OCI-LY3 (cell line): Measurements from ENCODE around the gene DOCK4.

Source experiments
- H2AFZ ChIP-seq: fragments of 200-600, 300-600 bp; shearing (Covaris generic); 2 replicates; pipeline ENCODE4 v1.6.0; 2014; ENCODE audit warnings: antibody characterized with exemption, low read depth, low read length
- H3K27ac ChIP-seq: fragments of 200-600, 300-600 bp; sonication (generic); 2 replicates; pipeline ENCODE4 v1.5.1; 2014; ENCODE audit warnings: mild to moderate bottlenecking, low read length, moderate library complexity, mixed read lengths
- H3K27me3 ChIP-seq: fragments of 200-600, 300-600 bp; sonication (generic); 2 replicates; pipeline ENCODE4 v1.6.1; 2014; ENCODE audit warnings: low read depth, low read length, mixed read lengths
- H3K36me3 ChIP-seq: fragments of 200-600, 300-600 bp; sonication (generic); replicated peaks from 2 replicates; pipeline ENCODE3; 2014; ENCODE audit warnings: low read depth, low read length, mixed read lengths
- H3K4me1 ChIP-seq: fragments of 300-600, 200-600 bp; sonication (generic); 2 replicates; pipeline ENCODE4 v1.6.1; 2014; ENCODE audit warnings: low read length, mixed read lengths
- H3K4me2 ChIP-seq: fragments of 200-600, 300-600 bp; sonication (generic); 2 replicates; pipeline ENCODE4 v1.6.1; 2014; ENCODE audit warnings: low read length, mixed read lengths
- H3K4me3 ChIP-seq: fragments of 300-600, 200-600 bp; sonication (generic); 2 replicates; pipeline ENCODE4 v1.5.1; 2014; ENCODE audit warnings: antibody characterized with exemption, mild to moderate bottlenecking, low read length, moderate library complexity
- H3K79me2 ChIP-seq: fragments of 300-600, 200-600 bp; shearing (Covaris generic); 2 replicates; pipeline ENCODE4 v1.6.1; 2014; ENCODE audit warnings: mild to moderate bottlenecking, low read length, mixed read lengths
- H3K9ac ChIP-seq: fragments of 300-600, 200-600 bp; shearing (Covaris generic); 2 replicates; pipeline ENCODE4 v1.6.0; 2014; ENCODE audit warnings: mild to moderate bottlenecking, low read length, moderate library complexity
- H3K9me3 ChIP-seq: fragments of 200-600, 300-600 bp; shearing (Covaris generic); 2 replicates; pipeline ENCODE4 v1.6.1; 2014; ENCODE audit warnings: low read length, mixed read lengths; ENCODE audit not compliant: insufficient read depth
- H4K20me1 ChIP-seq: fragments of 200-600, 300-600 bp; sonication (generic); 2 replicates; pipeline ENCODE4 v1.6.1; 2016; ENCODE audit warnings: low read length, mixed read lengths; ENCODE audit not compliant: insufficient read depth
- EZH2phosphoT487 ChIP-seq: fragments of 200-600 bp; shearing (Covaris generic); IDR thresholded peaks from 2 replicates; pipeline ENCODE4 v1.6.1; 2018; ENCODE audit warnings: antibody characterized with exemption, mixed run types, low read depth
- TF ChIP-seq, protein P1 (sequence below): fragments of 200-600, 300-600 bp; sonication (generic); IDR thresholded peaks from 2 replicates; pipeline ENCODE4 v1.5.1; 2014; ENCODE audit warnings: antibody characterized with exemption, low read length, low read depth

DOCK4 gene

DNA sequence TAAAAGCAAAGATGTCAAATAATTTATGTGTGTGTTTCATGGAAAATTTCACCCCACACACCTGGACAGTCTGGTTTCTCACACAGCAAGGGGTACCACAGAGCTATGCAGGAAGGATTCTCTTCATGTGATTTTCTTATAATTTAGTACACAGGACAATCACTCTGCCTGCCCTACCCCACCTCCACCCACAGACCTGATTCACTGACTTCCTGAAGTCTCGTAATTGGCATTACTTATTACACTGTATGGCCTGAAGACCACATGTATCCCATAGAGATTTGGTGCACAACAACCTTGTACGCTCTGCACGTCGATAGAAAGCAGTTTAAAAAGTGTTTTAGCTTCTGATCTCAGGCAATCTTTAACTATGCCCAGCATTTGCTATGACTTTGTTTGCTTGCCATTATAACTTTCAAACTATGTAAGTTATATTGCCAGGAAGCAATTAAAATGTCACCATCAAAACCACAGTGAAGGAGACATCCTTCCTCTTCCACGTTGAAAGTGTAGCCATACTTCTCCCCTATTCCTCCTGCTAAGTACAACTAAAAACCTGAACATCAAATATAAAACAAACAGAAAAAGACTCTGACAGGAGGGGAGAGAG is 364.5 kb downstream of the DOCK4 start:
- Histone ChIP-seq H4K20me1 (no peaks in the 10 kb centered on the region), H3K36me3 (no peaks in the 10 kb centered on the region), H3K27me3 (no peaks in the 10 kb centered on the region), H3K9ac (no peak overlapping the region), H3K4me2 (no peak overlapping the region), H3K27ac (no peak overlapping the region), H3K79me2 (no peaks in the 10 kb centered on the region), H3K4me3 (no peak overlapping the region), H2AFZ (no peak overlapping the region), H3K9me3 (no peaks in the 10 kb centered on the region), H3K4me1 (no peaks in the 10 kb centered on the region)
- TF ChIP-seq, protein P1, sequence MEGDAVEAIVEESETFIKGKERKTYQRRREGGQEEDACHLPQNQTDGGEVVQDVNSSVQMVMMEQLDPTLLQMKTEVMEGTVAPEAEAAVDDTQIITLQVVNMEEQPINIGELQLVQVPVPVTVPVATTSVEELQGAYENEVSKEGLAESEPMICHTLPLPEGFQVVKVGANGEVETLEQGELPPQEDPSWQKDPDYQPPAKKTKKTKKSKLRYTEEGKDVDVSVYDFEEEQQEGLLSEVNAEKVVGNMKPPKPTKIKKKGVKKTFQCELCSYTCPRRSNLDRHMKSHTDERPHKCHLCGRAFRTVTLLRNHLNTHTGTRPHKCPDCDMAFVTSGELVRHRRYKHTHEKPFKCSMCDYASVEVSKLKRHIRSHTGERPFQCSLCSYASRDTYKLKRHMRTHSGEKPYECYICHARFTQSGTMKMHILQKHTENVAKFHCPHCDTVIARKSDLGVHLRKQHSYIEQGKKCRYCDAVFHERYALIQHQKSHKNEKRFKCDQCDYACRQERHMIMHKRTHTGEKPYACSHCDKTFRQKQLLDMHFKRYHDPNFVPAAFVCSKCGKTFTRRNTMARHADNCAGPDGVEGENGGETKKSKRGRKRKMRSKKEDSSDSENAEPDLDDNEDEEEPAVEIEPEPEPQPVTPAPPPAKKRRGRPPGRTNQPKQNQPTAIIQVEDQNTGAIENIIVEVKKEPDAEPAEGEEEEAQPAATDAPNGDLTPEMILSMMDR, result no peak
- TF ChIP-seq EZH2phosphoT487, result no peak

- H3K79me2 ChIP-seq, result no peaks in the 10 kb centered on the region
- no peak for TF ChIP-seq EZH2phosphoT487
- TF ChIP-seq, protein P1, result no peak
- H3K27ac ChIP-seq, result no peak overlapping the region
- no peaks in the 10 kb centered on the region for H3K4me1 ChIP-seq
- H3K4me2 ChIP-seq, result no peak overlapping the region
- no peaks in the 10 kb centered on the region for H3K27me3 ChIP-seq
- H3K4me3 ChIP-seq, result no peak overlapping the region
- no peaks in the 10 kb centered on the region for H4K20me1 ChIP-seq
- no peak overlapping the region for H2AFZ ChIP-seq
- no peaks in the 10 kb centered on the region for H3K9me3 ChIP-seq
- no peaks in the 10 kb centered on the region for H3K36me3 ChIP-seq
- H3K9ac ChIP-seq, result no peak overlapping the region
These were observed 365.7 kb downstream of the DOCK4 start for GRCh38 chr7:111840528-111840927.

DNA sequence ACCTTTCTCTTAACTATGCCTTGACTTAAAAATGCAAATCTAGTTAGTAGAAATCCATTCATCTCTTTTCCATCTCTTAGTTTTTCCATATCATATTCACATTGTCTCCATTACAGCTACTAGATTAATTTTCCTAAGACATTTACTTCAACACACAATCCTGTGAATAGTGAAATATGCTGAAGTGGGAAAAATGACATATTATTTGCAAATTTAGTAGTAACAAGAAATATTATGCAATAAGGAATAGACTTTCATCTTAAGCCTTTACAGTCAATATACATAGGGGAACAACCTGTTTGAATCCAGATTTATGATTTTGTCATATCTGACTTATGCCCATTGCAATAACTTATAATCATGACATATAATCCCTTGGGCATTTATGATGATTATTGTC is 366.9 kb downstream of the DOCK4 start:
- Histone ChIP-seq H3K27me3 (no peaks in the 10 kb centered on the region), H3K79me2 (no peaks in the 10 kb centered on the region), H3K4me2 (no peak overlapping the region), H3K9ac (no peak overlapping the region), H3K9me3 (no peaks in the 10 kb centered on the region), H4K20me1 (no peaks in the 10 kb centered on the region), H3K4me1 (no peaks in the 10 kb centered on the region), H3K4me3 (no peak overlapping the region), H3K27ac (no peak overlapping the region), H3K36me3 (no peaks in the 10 kb centered on the region), H2AFZ (no peak overlapping the region)
- TF ChIP-seq, protein P1, result no peak
- no peak for TF ChIP-seq EZH2phosphoT487

- no peaks in the 10 kb centered on the region for H3K79me2 ChIP-seq
- no peaks in the 10 kb centered on the region for H3K36me3 ChIP-seq
- H2AFZ ChIP-seq, result no peak overlapping the region
- H3K27me3 ChIP-seq, result no peaks in the 10 kb centered on the region
- TF ChIP-seq EZH2phosphoT487, result no peak
- TF ChIP-seq, protein P1, result no peak
- H3K4me2 ChIP-seq, result no peak overlapping the region
- no peaks in the 10 kb centered on the region for H4K20me1 ChIP-seq
- H3K4me1 ChIP-seq, result no peaks in the 10 kb centered on the region
- no peaks in the 10 kb centered on the region for H3K9me3 ChIP-seq
- H3K27ac ChIP-seq, result no peak overlapping the region
- H3K4me3 ChIP-seq, result no peak overlapping the region
- H3K9ac ChIP-seq, result no peak overlapping the region
These were observed 369.6 kb downstream of the DOCK4 start for GRCh38 chr7:111836592-111836991.
